Activated T-helper 9 cell treated with anti-CD3 and anti-CD28 coated beads, Interleukin-2, amount 50 U/mL, for 16 hours (primary cell): ENCODE measurements around the gene FUNDC1.
A peak's percentile ranks its signal among the peaks of the same experiment; 100 is the strongest.
"Not testable (repeated sequence)": the region's sequence is repeated elsewhere in the genome, so short reads cannot be mapped to it uniquely, and the experiment has no call there.

Experiments used
- DNase-seq: peaks from one replicate; pipeline ENCODE4 v3.0.0-alpha.2; 2020; ENCODE audit warnings: low read depth

Gene FUNDC1

GRCh38 chrX:44542567-44543325, at the start of gene FUNDC1:
Gene FUNDC1 (minus strand): TSS chrX:44542859. CDS start chrX:44542832, 27 bp downstream.
- peak; percentile 88 for DNase-seq

- no peak for DNase-seq
Measured at GRCh38 chrX:44585866-44586265, 43.2 kb upstream of the FUNDC1 start.

- no peak for DNase-seq
Measured at GRCh38 chrX:44580466-44580865, 37.8 kb upstream of the FUNDC1 start.

GRCh38 chrX:44572340-44572938, 29.8 kb upstream of the FUNDC1 start:
- DNase-seq: no peak

- DNase-seq: no peak
Measured at GRCh38 chrX:44570522-44570921, 27.9 kb upstream of the FUNDC1 start.

GRCh38 chrX:44569122-44569521, 26.5 kb upstream of the FUNDC1 start:
- DNase-seq: no peak

GRCh38 chrX:44568196-44568595, 25.5 kb upstream of the FUNDC1 start:
- DNase-seq: no peak

GRCh38 chrX:44561896-44562295, 19.2 kb upstream of the FUNDC1 start:
- not testable (repeated sequence) for DNase-seq

- DNase-seq: no peak
Measured at GRCh38 chrX:44550563-44550962, 7.9 kb upstream of the FUNDC1 start.

- not testable (repeated sequence) for DNase-seq
Measured at GRCh38 chrX:44545454-44545853, 2.8 kb upstream of the FUNDC1 start.

GRCh38 chrX:44544036-44544435, 1.4 kb upstream of the FUNDC1 start:
- DNase-seq: no peak

- DNase-seq: no peak
Measured at GRCh38 chrX:44536198-44536597, 6.5 kb downstream of the FUNDC1 start.

- no peak for DNase-seq
Measured at GRCh38 chrX:44529310-44529709, 13.3 kb downstream of the FUNDC1 start.

- no peak for DNase-seq
Measured at GRCh38 chrX:44514272-44514671, 28.4 kb downstream of the FUNDC1 start.

- DNase-seq: no peak
Measured at GRCh38 chrX:44507292-44507691, 35.4 kb downstream of the FUNDC1 start.

- DNase-seq: no peak
Measured at GRCh38 chrX:44506678-44507077, 36.0 kb downstream of the FUNDC1 start.

- no peak for DNase-seq
Measured at GRCh38 chrX:44503560-44503959, 39.1 kb downstream of the FUNDC1 start.

GRCh38 chrX:44495091-44495490, 47.6 kb downstream of the FUNDC1 start:
- no peak for DNase-seq

GRCh38 chrX:44494357-44494756, 48.3 kb downstream of the FUNDC1 start:
- no peak for DNase-seq

GRCh38 chrX:44489515-44489914, 53.1 kb downstream of the FUNDC1 start:
- DNase-seq: no peak

- no peak for DNase-seq
Measured at GRCh38 chrX:44484607-44485146, 58.0 kb downstream of the FUNDC1 start.

GRCh38 chrX:44483965-44484606, 58.6 kb downstream of the FUNDC1 start:
- no peak for DNase-seq

GRCh38 chrX:44482575-44482974, 60.1 kb downstream of the FUNDC1 start:
- DNase-seq: no peak
